Body of pancreas (tissue), 4 donors: ENCODE results near the gene DENND10. TPM values are rescaled to one million over a fixed set of nuclear protein-coding genes. Genes with fewer than 3 reads are reported as not detected.
A peak's percentile ranks its signal among the peaks of the same experiment; 100 is the strongest.
"Not testable (repeated sequence)": the region's sequence is repeated elsewhere in the genome, so short reads cannot be mapped to it uniquely, and the experiment has no call there.

Source experiments
- ATAC-seq: fragments of 150-250 bp; one replicate; pipeline ENCODE4 v1.9.1; 2016
- DNase-seq, 4 donors: peaks; one replicate each; pipeline ENCODE4 v3.0.0-alpha.2; 2019
- H3K27ac ChIP-seq, 4 donors: fragments of 200-600 bp; sonication (generic); 1 replicate in 3 of 4; 2 replicates in 1 of 4; pipeline versions ENCODE4 v1.5.1 to v1.6.1; 2016 to 2019; ENCODE audit warnings: mild to moderate bottlenecking in 1 of 4, mixed read lengths in 1 of 4, moderate library complexity in 1 of 4
- H3K27me3 ChIP-seq, 2 donors: fragments of 200-600 bp; sonication (generic); one replicate each; pipeline ENCODE4 v1.6.0; 2016; ENCODE audit warnings: mild to moderate bottlenecking in 1 of 2
- H3K36me3 ChIP-seq, 2 donors: fragments of 200-600 bp; sonication (generic); replicated peaks in 1 of 2; 2 replicates each; pipeline ENCODE4 v1.5.1; 2016; ENCODE audit warnings: low read depth in 2 of 2; ENCODE audit not compliant: insufficient read depth in 1 of 2
- H3K4me1 ChIP-seq: fragments of 200-600 bp; sonication (generic); one replicate; pipeline ENCODE4 v1.6.0; 2016
- H3K4me3 ChIP-seq, 2 donors: fragments of 200-600 bp; sonication (generic); 1 replicate in 1 of 2; 2 replicates in 1 of 2; pipeline ENCODE4 v1.5.1; 2016 to 2019
- H3K9me3 ChIP-seq, 3 donors: fragments of 200-600 bp; sonication (generic); 1 replicate in 2 of 3; 2 replicates in 1 of 3; pipeline ENCODE4 v1.5.1; 2016
- POLR2A ChIP-seq, 3 donors: fragments of 450-650 bp; IDR thresholded peaks; one replicate each; pipeline ENCODE4 v1.6.1; 2016; ENCODE audit warnings: antibody characterized with exemption in 3 of 3, mild to moderate bottlenecking in 2 of 3
- WGBS, 2 donors: methylation state at CpG; one replicate each; pipeline ENCODE4 v1.1.5; 2017; 5-methylcytosine and 5-hydroxymethylcytosine counted together
- intact Hi-C: fragments of 100-400 bp; cut with DNase I; formaldehyde crosslinking; loops from one replicate; pipeline ENCODE4 v1.15.1; 2023
- total RNA-seq, 2 donors: library from RNA; depleted of rRNA; stranded (reverse); fragments of >200 nt; gene quantifications; one replicate each; pipeline ENCODE4 v1.1.0, GENCODE V29; 2016
- TF ChIP-seq, protein P1 (sequence below), 7 experiments: fragments of 450-650 bp in 4 of 7; fragments of 200-600 bp in 3 of 7; sonication (generic) in 3 of 7; IDR thresholded peaks; one replicate each; pipeline ENCODE4 v1.5.1; 2016 to 2019; ENCODE audit warnings: antibody characterized with exemption in 7 of 7

Gene DENND10
- total RNA-seq, 2 donors from 2014 or later, result 24.6 to 29.7 TPM

DNA sequence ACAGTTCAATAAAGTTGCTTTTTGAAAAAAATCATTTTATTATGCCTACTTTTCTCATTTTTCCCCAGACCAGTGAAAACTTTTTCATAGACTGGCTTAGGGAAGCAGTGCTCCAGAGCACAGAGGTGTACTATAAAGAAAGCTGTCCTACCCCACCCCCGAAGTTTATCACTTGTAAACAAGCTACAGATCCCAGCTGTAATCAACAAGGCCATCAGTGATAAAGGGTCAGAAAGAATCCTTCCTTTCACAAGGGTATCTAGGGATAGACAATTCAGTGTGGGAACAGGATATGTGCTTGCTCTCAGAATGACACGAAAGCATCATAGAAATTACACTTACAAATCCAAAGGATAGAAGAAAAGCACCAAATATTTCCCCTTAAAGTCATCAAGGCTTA, 70.2 kb downstream of the DENND10 start:
- 51 to 57% methylated on average over 2 of the region's 2 CpGs for WGBS, 2 donors
- no peaks in the 10 kb centered on the region for H3K9me3 ChIP-seq
- DNase-seq (no peak), ATAC-seq (no peak)
- no peaks in the 10 kb centered on the region for H3K27me3 ChIP-seq
- H3K27ac ChIP-seq, result no peak overlapping the region
- no peak overlapping the region for H3K4me3 ChIP-seq
- intact Hi-C loops, result no loop called here
- TF ChIP-seq, protein P1, sequence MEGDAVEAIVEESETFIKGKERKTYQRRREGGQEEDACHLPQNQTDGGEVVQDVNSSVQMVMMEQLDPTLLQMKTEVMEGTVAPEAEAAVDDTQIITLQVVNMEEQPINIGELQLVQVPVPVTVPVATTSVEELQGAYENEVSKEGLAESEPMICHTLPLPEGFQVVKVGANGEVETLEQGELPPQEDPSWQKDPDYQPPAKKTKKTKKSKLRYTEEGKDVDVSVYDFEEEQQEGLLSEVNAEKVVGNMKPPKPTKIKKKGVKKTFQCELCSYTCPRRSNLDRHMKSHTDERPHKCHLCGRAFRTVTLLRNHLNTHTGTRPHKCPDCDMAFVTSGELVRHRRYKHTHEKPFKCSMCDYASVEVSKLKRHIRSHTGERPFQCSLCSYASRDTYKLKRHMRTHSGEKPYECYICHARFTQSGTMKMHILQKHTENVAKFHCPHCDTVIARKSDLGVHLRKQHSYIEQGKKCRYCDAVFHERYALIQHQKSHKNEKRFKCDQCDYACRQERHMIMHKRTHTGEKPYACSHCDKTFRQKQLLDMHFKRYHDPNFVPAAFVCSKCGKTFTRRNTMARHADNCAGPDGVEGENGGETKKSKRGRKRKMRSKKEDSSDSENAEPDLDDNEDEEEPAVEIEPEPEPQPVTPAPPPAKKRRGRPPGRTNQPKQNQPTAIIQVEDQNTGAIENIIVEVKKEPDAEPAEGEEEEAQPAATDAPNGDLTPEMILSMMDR (IDR thresholded peaks at IDR 0.05), result no peak
- no peak for TF ChIP-seq POLR2A (IDR thresholded peaks at IDR 0.05)
- peaks cover 7 to 26% of the 10 kb centered on the region in 2 donors for H3K36me3 ChIP-seq
- peaks cover 16% of the 10 kb centered on the region for H3K4me1 ChIP-seq

- 85 to 94% methylated on average over 6 of the region's 6 CpGs for WGBS, 2 donors
- peaks cover 18% of the 10 kb centered on the region for H3K4me1 ChIP-seq
Observed at GRCh38 chr10:119176166-119176565, 72.3 kb downstream of the DENND10 start.

GRCh38 chr10:119177708-119178371, 73.9 kb downstream of the DENND10 start:
- DNase-seq, result peak in 1 of 4 donors; percentile 10
- Histone ChIP-seq H3K36me3 (peaks cover 0 to 4% of the 10 kb centered on the region in 2 donors), H3K4me3 (peak overlapping the region; percentile 86 to 95), H3K4me1 (peaks cover 18% of the 10 kb centered on the region), H3K9me3 (no peaks in the 10 kb centered on the region), H3K27me3 (no peaks in the 10 kb centered on the region), H3K27ac (peak overlapping the region; percentile 80 to 90 (median 81))
- TF ChIP-seq, protein P1 (IDR thresholded peaks at IDR 0.05), result no peak
- no peak for TF ChIP-seq POLR2A (IDR thresholded peaks at IDR 0.05)
- intact Hi-C loops, result no loop called here
- ATAC-seq, result no peak
- WGBS, 2 donors, result 11 to 12% methylated on average over 21 of the region's 21 CpGs

More at GRCh38 chr10:119176166-119176565, 72.3 kb downstream of the DENND10 start:
- ATAC-seq (no peak), DNase-seq (no peak)
- intact Hi-C loops, result no loop called here
- Histone ChIP-seq H3K9me3 (no peaks in the 10 kb centered on the region), H3K27me3 (no peaks in the 10 kb centered on the region), H3K36me3 (peaks cover 0 to 17% of the 10 kb centered on the region in 2 donors), H3K27ac (no peak overlapping the region), H3K4me3 (no peak overlapping the region)
- no peak for TF ChIP-seq POLR2A (IDR thresholded peaks at IDR 0.05)
- TF ChIP-seq, protein P1 (IDR thresholded peaks at IDR 0.05), result no peak

DNA sequence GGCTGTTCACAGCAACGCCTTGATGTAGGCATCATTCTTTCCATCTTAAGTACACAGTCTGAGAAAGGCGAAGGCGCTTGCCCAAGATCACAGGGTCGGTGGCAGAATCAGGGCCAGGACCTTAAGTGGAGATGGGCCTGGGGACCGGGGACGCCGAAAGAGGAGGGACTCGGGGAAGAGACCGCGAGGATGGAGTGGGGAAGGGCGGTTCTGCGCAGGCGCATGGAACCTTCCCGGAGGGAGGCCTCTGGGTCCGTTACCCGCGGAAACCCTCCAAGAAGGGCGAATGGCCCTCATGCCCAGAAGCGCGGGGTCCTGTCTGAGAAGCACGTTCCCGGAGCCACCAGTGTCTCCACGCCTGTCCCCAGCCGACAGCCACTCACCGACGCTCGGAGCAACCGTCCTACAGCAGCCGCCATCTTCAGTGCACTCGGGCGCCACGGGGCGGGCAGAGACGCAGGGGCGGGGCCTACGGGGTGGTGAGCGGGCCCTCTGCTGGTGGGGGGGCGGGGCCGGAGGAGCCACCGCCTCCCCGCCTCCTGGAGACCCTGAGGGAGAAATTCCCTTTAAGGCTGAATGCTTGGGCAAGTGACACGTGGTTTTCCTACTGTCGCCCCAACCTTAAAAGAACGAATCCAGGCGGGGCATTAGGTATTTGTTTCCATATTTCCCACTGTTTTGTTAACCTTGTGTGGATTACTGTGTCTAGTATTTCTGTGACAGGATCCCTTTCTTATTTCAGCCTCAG, 74.6 kb downstream of the DENND10 start, which contains the start of gene PRDX3:
Gene PRDX3, minus strand, starts transcription at position 441 of the 748 bp plus-strand sequence. Its CDS starts 22 bp downstream, at position 419.
- peak within 1 kb of the TSS; percentile 80 to 90 (median 81) for H3K27ac ChIP-seq
- H3K4me1 ChIP-seq, result peaks cover 18% of the 10 kb centered on the region
- no peaks in the 10 kb centered on the region for H3K27me3 ChIP-seq
- 0 to 1% methylated on average over 15 to 44 of the region's 45 CpGs for WGBS, 2 donors
- peaks cover 0 to 2% of the 10 kb centered on the region in 2 donors for H3K36me3 ChIP-seq
- peak within 1 kb of the TSS; percentile 86 to 95 for H3K4me3 ChIP-seq
- ATAC-seq, result peak; percentile 99
- intact Hi-C loops, result no loop called here
- TF ChIP-seq, protein P1 (IDR thresholded peaks at IDR 0.05), result peak in 2 of 7 experiments; percentile 14 to 21
- TF ChIP-seq POLR2A (IDR thresholded peaks at IDR 0.05), result peak in 2 of 3 donors; percentile 70 to 81
- no peaks in the 10 kb centered on the region for H3K9me3 ChIP-seq
- peak; percentile 92 to 96 (median 94) for DNase-seq

GRCh38 chr10:119180850-119181400, 77.0 kb downstream of the DENND10 start:
- H3K4me1 ChIP-seq, result peaks cover 22% of the 10 kb centered on the region
- H3K4me3 ChIP-seq, H3K27ac ChIP-seq, H3K27me3 ChIP-seq, ATAC-seq, H3K36me3 ChIP-seq, intact Hi-C loops, H3K9me3 ChIP-seq, DNase-seq: not testable (repeated sequence)
- WGBS, 2 donors, result 97 to 99% methylated on average over 7 of the region's 7 CpGs
